ENCODE data around the gene GIMAP8.

Gene GIMAP8

DNA sequence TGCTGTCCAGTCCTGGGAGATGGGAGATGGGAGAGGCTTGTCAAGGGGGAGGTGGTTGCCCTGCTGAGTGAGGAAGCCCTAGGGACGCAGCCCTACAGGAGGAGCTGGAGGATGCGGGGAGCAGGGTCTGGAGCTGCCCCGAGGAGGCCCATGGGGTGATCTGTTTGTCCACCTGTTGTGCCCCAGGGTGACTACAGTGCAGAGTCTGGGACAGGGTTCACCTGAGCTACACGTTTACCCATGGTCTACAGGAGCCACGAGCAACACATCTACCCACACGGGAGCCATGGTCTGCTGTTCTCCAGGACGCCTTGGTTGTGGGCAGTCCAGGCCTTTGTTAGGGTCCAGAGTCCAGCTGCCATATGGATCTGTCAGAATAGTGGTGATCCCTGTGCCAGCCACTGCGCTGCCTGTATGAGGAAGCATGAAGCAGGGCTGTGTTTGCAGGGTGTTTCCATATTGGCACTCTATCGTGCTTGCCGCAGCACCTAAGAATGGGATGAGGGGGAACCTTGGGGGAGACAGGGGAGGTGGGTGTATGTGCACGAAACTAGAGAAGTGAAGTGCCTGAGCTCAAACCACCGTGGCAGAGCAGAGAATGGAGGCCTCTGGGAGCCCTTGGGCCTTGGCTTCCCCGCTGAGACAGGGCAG, 47.6 kb upstream of the GIMAP8 start:
- no peak overlapping the region for H3K27ac ChIP-seq
- peaks cover 54% of the 10 kb centered on the region for H3K4me1 ChIP-seq (ENCODE audit: low read depth, poor library complexity, severe bottlenecking)
- H2AFZ ChIP-seq (ENCODE audit: low read depth), result no peak overlapping the region

DNA sequence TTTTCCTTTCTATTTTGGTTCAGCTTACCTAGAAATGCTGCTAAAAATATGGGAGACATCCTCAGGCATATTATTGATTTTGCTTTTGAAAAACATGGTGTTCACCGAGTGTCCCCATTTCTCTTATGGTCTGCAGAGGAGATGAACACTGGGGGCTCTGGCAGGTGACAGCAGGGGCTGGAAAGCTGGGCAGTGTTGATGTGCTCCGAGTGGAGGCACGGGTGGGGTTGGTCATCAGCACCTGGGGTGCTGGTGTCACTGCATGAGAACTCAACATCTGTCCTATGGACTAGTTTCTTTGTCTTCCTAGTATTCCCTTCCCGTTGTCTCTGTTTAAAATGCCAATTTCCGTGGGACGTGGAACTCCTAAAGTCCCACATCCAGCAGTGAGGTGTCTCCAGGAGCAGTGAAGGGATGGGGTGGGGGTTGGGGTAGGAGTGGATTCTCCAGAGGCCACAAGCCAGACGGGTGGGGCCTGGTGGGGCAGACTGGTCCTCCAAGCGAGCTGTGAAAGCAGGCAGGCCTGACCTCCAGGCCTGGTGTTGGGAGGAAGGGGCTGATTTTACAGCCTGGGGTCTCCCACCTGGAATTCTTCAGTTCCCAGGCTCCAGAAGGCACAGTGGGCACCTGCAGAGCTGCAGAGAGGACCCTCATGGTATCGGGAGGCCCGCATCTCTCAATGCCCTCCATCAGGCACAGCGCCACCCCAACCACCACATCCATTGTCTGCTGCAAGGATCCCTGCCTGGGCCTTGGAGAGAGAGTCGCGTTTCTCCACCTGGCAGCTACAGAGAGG, 46.9 kb upstream of the GIMAP8 start:
- Histone ChIP-seq H3K36me3 (ENCODE audit: insufficient read depth) (no peaks in the 10 kb centered on the region), H3K4me1 (ENCODE audit: low read depth, poor library complexity, severe bottlenecking) (peaks cover 62% of the 10 kb centered on the region), H4K20me1 (ENCODE audit: insufficient read depth) (no peaks in the 10 kb centered on the region), H3K79me2 (ENCODE audit: insufficient read depth, low read depth) (peaks cover 40% of the 10 kb centered on the region), H3K27ac (peak overlapping the region; percentile 93), H3K27me3 (ENCODE audit: insufficient read depth, low read depth) (no peaks in the 10 kb centered on the region), H2AFZ (ENCODE audit: low read depth) (peak overlapping the region; percentile 45; the same call in 1 of the 2 replicates), H3K4me2 (peak overlapping the region; percentile 93), H3K9ac (peak overlapping the region; percentile 97), H3K4me3 (IDR thresholded peaks at IDR 0.05; ENCODE audit: insufficient read depth, low read depth, low read length) (peak overlapping the region; percentile 62)
- TF ChIP-seq, protein P1, sequence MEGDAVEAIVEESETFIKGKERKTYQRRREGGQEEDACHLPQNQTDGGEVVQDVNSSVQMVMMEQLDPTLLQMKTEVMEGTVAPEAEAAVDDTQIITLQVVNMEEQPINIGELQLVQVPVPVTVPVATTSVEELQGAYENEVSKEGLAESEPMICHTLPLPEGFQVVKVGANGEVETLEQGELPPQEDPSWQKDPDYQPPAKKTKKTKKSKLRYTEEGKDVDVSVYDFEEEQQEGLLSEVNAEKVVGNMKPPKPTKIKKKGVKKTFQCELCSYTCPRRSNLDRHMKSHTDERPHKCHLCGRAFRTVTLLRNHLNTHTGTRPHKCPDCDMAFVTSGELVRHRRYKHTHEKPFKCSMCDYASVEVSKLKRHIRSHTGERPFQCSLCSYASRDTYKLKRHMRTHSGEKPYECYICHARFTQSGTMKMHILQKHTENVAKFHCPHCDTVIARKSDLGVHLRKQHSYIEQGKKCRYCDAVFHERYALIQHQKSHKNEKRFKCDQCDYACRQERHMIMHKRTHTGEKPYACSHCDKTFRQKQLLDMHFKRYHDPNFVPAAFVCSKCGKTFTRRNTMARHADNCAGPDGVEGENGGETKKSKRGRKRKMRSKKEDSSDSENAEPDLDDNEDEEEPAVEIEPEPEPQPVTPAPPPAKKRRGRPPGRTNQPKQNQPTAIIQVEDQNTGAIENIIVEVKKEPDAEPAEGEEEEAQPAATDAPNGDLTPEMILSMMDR (conservative IDR thresholded peaks at IDR 0.05; ENCODE audit: low read depth, low read length), result no peak

More for the DNA sequence above, 47.6 kb upstream of the GIMAP8 start:
- no peaks in the 10 kb centered on the region for H3K27me3 ChIP-seq (ENCODE audit: insufficient read depth, low read depth)
- H3K79me2 ChIP-seq (ENCODE audit: insufficient read depth, low read depth), result peaks cover 33% of the 10 kb centered on the region
- no peaks in the 10 kb centered on the region for H3K36me3 ChIP-seq (ENCODE audit: insufficient read depth)
- no peak overlapping the region for H3K4me3 ChIP-seq (IDR thresholded peaks at IDR 0.05; ENCODE audit: insufficient read depth, low read depth, low read length)
- H3K4me2 ChIP-seq, result peak overlapping the region; percentile 93; the same call in 1 of the 2 replicates
- no peaks in the 10 kb centered on the region for H4K20me1 ChIP-seq (ENCODE audit: insufficient read depth)
- no peak overlapping the region for H3K9ac ChIP-seq
- TF ChIP-seq, protein P1 (conservative IDR thresholded peaks at IDR 0.05; ENCODE audit: low read depth, low read length), result no peak

DNA sequence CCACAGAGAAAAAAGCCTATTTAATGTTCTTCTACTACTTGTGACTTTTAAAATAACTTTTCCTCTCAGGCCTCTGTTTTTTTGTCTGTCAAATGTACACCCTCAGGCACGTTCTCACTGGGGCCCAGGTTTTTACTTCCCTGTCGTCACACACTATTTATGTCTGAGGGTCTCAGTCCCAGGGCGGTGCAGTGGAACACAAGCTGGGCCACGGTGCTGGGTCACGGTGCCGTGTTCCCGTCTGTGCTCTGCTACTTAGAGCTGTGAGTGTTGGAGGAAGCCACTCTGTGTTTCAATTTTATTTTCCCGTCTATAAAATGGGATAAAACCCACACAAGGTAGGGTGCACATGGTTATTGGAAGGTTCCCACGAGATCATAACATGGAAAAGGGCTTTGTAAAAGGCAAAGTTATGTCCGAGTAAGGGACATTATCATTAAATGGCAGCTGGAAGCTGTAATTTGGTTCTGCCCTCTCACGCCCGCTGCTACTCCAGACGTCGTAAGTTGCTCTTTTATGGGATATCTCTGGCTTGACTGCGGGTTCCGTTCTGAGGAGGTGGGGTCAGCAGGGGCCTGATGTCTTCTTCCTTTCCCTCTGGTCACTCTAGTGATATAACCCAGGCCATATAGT, 46.1 kb upstream of the GIMAP8 start:
- Histone ChIP-seq H3K79me2 (ENCODE audit: insufficient read depth, low read depth) (peaks cover 48% of the 10 kb centered on the region), H3K4me3 (IDR thresholded peaks at IDR 0.05; ENCODE audit: insufficient read depth, low read depth, low read length) (peak overlapping the region; percentile 62), H3K4me1 (ENCODE audit: low read depth, poor library complexity, severe bottlenecking) (peaks cover 69% of the 10 kb centered on the region), H3K36me3 (ENCODE audit: insufficient read depth) (no peaks in the 10 kb centered on the region), H3K27me3 (ENCODE audit: insufficient read depth, low read depth) (no peaks in the 10 kb centered on the region), H3K9ac (peak overlapping the region; percentile 97), H2AFZ (ENCODE audit: low read depth) (peak overlapping the region; percentile 45), H3K27ac (peak overlapping the region; percentile 93), H4K20me1 (ENCODE audit: insufficient read depth) (no peaks in the 10 kb centered on the region), H3K4me2 (peak overlapping the region; percentile 93)
- TF ChIP-seq, protein P1 (conservative IDR thresholded peaks at IDR 0.05; ENCODE audit: low read depth, low read length), result no peak

DNA sequence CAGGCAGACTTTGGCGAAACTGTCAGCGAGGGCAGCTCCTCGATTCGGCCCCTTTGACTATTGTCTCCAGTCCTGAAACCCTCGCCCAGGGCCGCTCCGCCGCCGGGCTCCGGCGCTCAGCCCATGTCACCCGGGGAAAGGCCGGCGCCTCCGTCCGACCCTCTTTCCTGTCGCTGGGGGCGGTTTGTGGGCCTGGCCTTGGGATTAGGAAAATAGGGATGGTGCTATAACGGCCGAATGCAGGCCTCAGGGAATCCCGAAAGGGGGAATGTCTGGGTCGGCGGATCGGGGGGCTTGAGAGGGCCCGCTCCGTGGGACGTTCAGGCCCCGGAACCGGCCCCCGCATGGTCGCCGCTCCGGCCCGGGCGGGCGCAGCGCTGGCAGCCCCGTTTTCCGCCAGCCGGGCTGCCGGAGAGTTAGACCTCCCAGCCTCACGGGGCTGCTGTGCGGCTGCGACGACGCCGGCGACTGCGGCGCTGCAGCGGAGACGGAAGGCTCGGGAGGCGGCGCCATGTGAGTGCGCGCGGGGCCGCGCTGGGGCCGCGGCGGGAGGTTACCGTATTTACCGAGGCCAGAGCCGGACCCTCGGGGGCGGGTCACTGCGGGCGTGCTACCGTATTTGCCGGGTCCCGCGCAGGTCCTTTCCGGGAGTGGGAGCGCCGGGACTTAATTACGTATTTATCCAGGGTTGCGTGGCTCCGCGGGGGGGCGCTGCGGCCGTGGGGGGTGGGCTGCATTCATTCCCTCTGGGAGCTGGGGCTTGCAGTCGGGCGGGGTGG, 45.4 kb upstream of the GIMAP8 start:
- peaks cover 76% of the 10 kb centered on the region for H3K4me1 ChIP-seq (ENCODE audit: low read depth, poor library complexity, severe bottlenecking)
- H4K20me1 ChIP-seq (ENCODE audit: insufficient read depth), result no peaks in the 10 kb centered on the region
- H3K27me3 ChIP-seq (ENCODE audit: insufficient read depth, low read depth), result no peaks in the 10 kb centered on the region
- H3K79me2 ChIP-seq (ENCODE audit: insufficient read depth, low read depth), result peaks cover 55% of the 10 kb centered on the region
- peak overlapping the region; percentile 93 for H3K27ac ChIP-seq
- H2AFZ ChIP-seq (ENCODE audit: low read depth), result peak overlapping the region; percentile 45
- peak overlapping the region; percentile 97 for H3K9ac ChIP-seq
- TF ChIP-seq, protein P1 (conservative IDR thresholded peaks at IDR 0.05; ENCODE audit: low read depth, low read length), result no peak
- H3K36me3 ChIP-seq (ENCODE audit: insufficient read depth), result peaks cover under 1% of the 10 kb centered on the region; the same call in 1 of the 2 replicates
- H3K4me2 ChIP-seq, result peak overlapping the region; percentile 93
- peak overlapping the region; percentile 62 for H3K4me3 ChIP-seq (IDR thresholded peaks at IDR 0.05; ENCODE audit: insufficient read depth, low read depth, low read length)

All from KMS-11 (cell line).